IMR-90 (cell line): ENCODE measurements around the gene RMI1. TPM values are rescaled to one million over a fixed set of nuclear protein-coding genes. Genes with fewer than 3 reads are reported as not detected.

ENCODE experiments used
- ATAC-seq: fragments of 200-7000 bp; cut with Tn5 transposase; 2 replicates; pipeline ENCODE4 v1.9.1; 2020; ENCODE audit warnings: low read depth, mild to moderate bottlenecking, moderate library complexity
- BruUV-seq: library from RNA; stranded (reverse); fragments of 400-500 nt; replicated peaks from 2 replicates; lab custom pipeline; 2021; lab: Mats Ljungman, UMichigan
- CTCF ChIA-PET: fragments of 300-600 bp; formaldehyde crosslinking; extraction: SDS; loops from one replicate; lab custom pipeline; 2021; ENCODE audit warnings: antibody characterized with exemption; lab: Yijun Ruan, JAX
- POLR2A ChIA-PET: fragments of 300-600 bp; sonication (Branson Sonifier 250); formaldehyde crosslinking; loops from one replicate; lab custom pipeline; 2022; ENCODE audit warnings: antibody characterized with exemption; ENCODE audit not compliant: unreplicated experiment; lab: Charles Lee
- DNase-seq: peaks from one replicate; pipeline ENCODE4 v3.0.0; 2013
- H2AFZ ChIP-seq: replicated peaks from 2 replicates; pipeline ENCODE3; 2013; ENCODE audit warnings: low read length, mild to moderate bottlenecking; ENCODE audit not compliant: poor library complexity
- H2AK5ac ChIP-seq: 2 replicates; pipeline ENCODE4 v1.6.1; 2013; ENCODE audit warnings: low read depth, low read length, inconsistent platforms
- H2AK9ac ChIP-seq: replicated peaks from 2 replicates; pipeline ENCODE3; 2013; ENCODE audit warnings: mild to moderate bottlenecking, low read depth, low read length, moderate library complexity; ENCODE audit not compliant: poor library complexity
- H2BK120ac ChIP-seq: 2 replicates; pipeline ENCODE4 v1.6.1; 2013; ENCODE audit warnings: low read depth, low read length, inconsistent platforms
- H2BK15ac ChIP-seq: 3 replicates; pipeline ENCODE4 v1.6.1; 2013; ENCODE audit warnings: low read depth, low read length, inconsistent platforms
- H2BK20ac ChIP-seq: 2 replicates; pipeline ENCODE4 v1.6.1; 2013; ENCODE audit warnings: low read depth, mild to moderate bottlenecking, inconsistent platforms, low read length, moderate library complexity
- H2BK5ac ChIP-seq: 2 replicates; pipeline ENCODE4 v1.6.1; 2013; ENCODE audit warnings: mild to moderate bottlenecking, low read depth, low read length, inconsistent platforms; ENCODE audit not compliant: poor library complexity, severe bottlenecking
- H3K14ac ChIP-seq: replicated peaks from 2 replicates; pipeline ENCODE4 v1.6.1; 2013; ENCODE audit warnings: low read depth, low read length, inconsistent platforms
- H3K18ac ChIP-seq: 2 replicates; pipeline ENCODE4 v1.6.1; 2013; ENCODE audit warnings: low read depth, low read length, control low read depth
- H3K23ac ChIP-seq: 2 replicates; pipeline ENCODE4 v1.6.1; 2013; ENCODE audit warnings: low read depth, low read length, inconsistent platforms
- H3K27ac ChIP-seq: 2 replicates; pipeline ENCODE4 v1.5.1; 2013; ENCODE audit warnings: mild to moderate bottlenecking, control low read depth, low read length; ENCODE audit not compliant: insufficient read depth
- H3K27me3 ChIP-seq: 2 replicates; pipeline ENCODE4 v1.6.1; 2013; ENCODE audit warnings: low read length; ENCODE audit not compliant: control insufficient read depth, insufficient read depth
- H3K36me3 ChIP-seq: 2 replicates; pipeline ENCODE4 v1.6.1; 2013; ENCODE audit warnings: low read length, mixed read lengths; ENCODE audit not compliant: control insufficient read depth, insufficient read depth
- H3K4ac ChIP-seq: 2 replicates; pipeline ENCODE4 v1.6.1; 2013; ENCODE audit warnings: low read depth, low read length, inconsistent platforms
- H3K4me1 ChIP-seq: 2 replicates; pipeline ENCODE4 v1.6.1; 2013; ENCODE audit warnings: low read length, mixed read lengths; ENCODE audit not compliant: control insufficient read depth, insufficient read depth
- H3K4me2 ChIP-seq: 2 replicates; pipeline ENCODE4 v1.6.1; 2013; ENCODE audit warnings: low read depth, mild to moderate bottlenecking, control low read depth, low read length, moderate library complexity
- H3K4me3 ChIP-seq: 2 replicates; pipeline ENCODE4 v1.5.1; 2013; ENCODE audit warnings: low read depth, mild to moderate bottlenecking, control low read depth, low read length, moderate library complexity; ENCODE audit not compliant: insufficient read depth
- H3K56ac ChIP-seq: 2 replicates; pipeline ENCODE4 v1.6.1; 2013; ENCODE audit warnings: low read length, inconsistent platforms; ENCODE audit not compliant: insufficient read depth; ENCODE audit errors: extremely low read depth
- H3K79me1 ChIP-seq, 2 experiments: 2 replicates each; pipeline ENCODE4 v1.6.1; 2013; ENCODE audit warnings: low read length in 2 of 2, inconsistent platforms in 1 of 2, low read depth in 1 of 2
- H3K9ac ChIP-seq: 2 replicates; pipeline ENCODE4 v1.6.1; 2013; ENCODE audit warnings: low read depth, low read length, control low read depth
- H3K9me1 ChIP-seq: 2 replicates; pipeline ENCODE4 v1.6.1; 2013; ENCODE audit warnings: low read length, inconsistent platforms; ENCODE audit not compliant: insufficient read depth
- H3K9me3 ChIP-seq: 2 replicates; pipeline ENCODE4 v1.6.1; 2013; ENCODE audit warnings: low read length; ENCODE audit not compliant: control insufficient read depth, insufficient read depth
- H4K20me1 ChIP-seq: 2 replicates; pipeline ENCODE4 v1.6.1; 2013; ENCODE audit warnings: low read length, inconsistent platforms; ENCODE audit not compliant: insufficient read depth
- H4K5ac ChIP-seq: 2 replicates; pipeline ENCODE4 v1.6.1; 2013; ENCODE audit warnings: mild to moderate bottlenecking, low read depth, low read length, control low read depth
- H4K8ac ChIP-seq, 2 experiments: 2 replicates each; pipeline ENCODE4 v1.6.1; 2013; ENCODE audit warnings: low read depth in 2 of 2, low read length in 2 of 2, control low read depth in 1 of 2, inconsistent platforms in 1 of 2
- H4K91ac ChIP-seq: 2 replicates; pipeline ENCODE4 v1.6.1; 2013; ENCODE audit warnings: low read depth, low read length, inconsistent platforms; ENCODE audit not compliant: insufficient read depth
- CEBPB ChIP-seq: IDR thresholded peaks from 2 replicates; pipeline ENCODE4 v1.6.1; 2012; ENCODE audit warnings: low read depth, low read length, improper control_type of control experiment
- CHD1 ChIP-seq: IDR thresholded peaks from 2 replicates; pipeline ENCODE4 v1.6.1; 2012; ENCODE audit warnings: low read depth, low read length, improper control_type of control experiment
- ELK1 ChIP-seq: fragments of 150-350 bp; IDR thresholded peaks from 2 replicates; pipeline ENCODE4 v1.6.1; 2016; ENCODE audit warnings: low read depth, mild to moderate bottlenecking, low read length, moderate library complexity, borderline replicate concordance
- FOS ChIP-seq: fragments of 150-350 bp; IDR thresholded peaks from 2 replicates; pipeline ENCODE4 v1.6.1; 2016; ENCODE audit warnings: low read depth, low read length
- MAFK ChIP-seq: IDR thresholded peaks from 2 replicates; pipeline ENCODE4 v1.6.1; 2012; ENCODE audit warnings: low read depth, low read length, improper control_type of control experiment
- MAZ ChIP-seq: IDR thresholded peaks from 2 replicates; pipeline ENCODE4 v1.6.1; 2012; ENCODE audit warnings: low read depth, mild to moderate bottlenecking, low read length, improper control_type of control experiment, moderate library complexity, borderline replicate concordance
- MXI1 ChIP-seq: IDR thresholded peaks from 2 replicates; pipeline ENCODE4 v1.6.1; 2012; ENCODE audit warnings: low read depth, mild to moderate bottlenecking, low read length, moderate library complexity, borderline replicate concordance
- NFE2L2 ChIP-seq: fragments of 150-350 bp; IDR thresholded peaks from 2 replicates; pipeline ENCODE4 v1.6.1; 2016; ENCODE audit warnings: low read depth, mild to moderate bottlenecking, low read length
- POLR2A ChIP-seq: IDR thresholded peaks from 2 replicates; pipeline ENCODE4 v1.6.1; 2012; ENCODE audit warnings: mild to moderate bottlenecking, low read depth, low read length
- RAD21 ChIP-seq: IDR thresholded peaks from 2 replicates; pipeline ENCODE4 v1.6.1; 2012; ENCODE audit warnings: low read length, improper control_type of control experiment
- RCOR1 ChIP-seq: IDR thresholded peaks from 2 replicates; pipeline ENCODE4 v1.6.1; 2012; ENCODE audit warnings: mild to moderate bottlenecking, low read length, improper control_type of control experiment; ENCODE audit not compliant: insufficient replicate concordance
- SMC3 ChIP-seq: fragments of 150-350 bp; IDR thresholded peaks from 2 replicates; pipeline ENCODE4 v1.6.1; 2016; ENCODE audit warnings: low read depth, mild to moderate bottlenecking, antibody characterized with exemption, low read length, moderate library complexity
- WGBS, 2 experiments: methylation state at CpG; one replicate each; pipeline versions ENCODE4 v1.1.5 to v1.1.7; 2013; ENCODE audit warnings: missing lambda C conversion rate in 2 of 2; ENCODE audit not compliant: insufficient read length in 1 of 2; ENCODE audit errors: extremely low coverage in 2 of 2; 5-methylcytosine and 5-hydroxymethylcytosine counted together
- dilution Hi-C: fragments of 300-500 bp; cut with HindIII; formaldehyde crosslinking; loops from one replicate; pipeline ENCODE4 v1.14.3; 2018; ENCODE audit warnings: low sequenced_read_pairs; ENCODE audit not compliant: unreplicated experiment
- in situ Hi-C: fragments of 300-500 bp; cut with MboI; formaldehyde crosslinking; loops from 3 replicates; pipeline ENCODE4 v1.14.3; 2019; ENCODE audit warnings: low sequenced_read_pairs, inconsistent platforms, mixed read lengths
- intact Hi-C: fragments of 100-400 bp; cut with micrococcal nuclease; formaldehyde crosslinking; loops from 2 replicates; pipeline ENCODE4 v1.10.0; 2022
- polyA plus RNA-seq, 3 experiments: library from polyadenylated mRNA; depleted of rRNA; stranded (reverse); fragments of >200 nt; gene quantifications; 2 replicates each; pipeline ENCODE4 v1.2.3, GENCODE V29; 2012; ENCODE audit warnings: low replicate concordance in 1 of 3
- total RNA-seq: library from RNA; depleted of rRNA; stranded (reverse); fragments of >200 nt; gene quantifications from 2 replicates; pipeline ENCODE4 v1.2.3, GENCODE V29; 2012
- TF ChIP-seq, protein P1 (sequence below): conservative IDR thresholded peaks from 2 replicates; pipeline ENCODE4 v1.5.1; 2012; ENCODE audit warnings: mild to moderate bottlenecking, low read depth, low read length, improper control_type of control experiment
- TF ChIP-seq, protein P2 (sequence below): fragments of 150-350 bp; IDR thresholded peaks from 2 replicates; pipeline ENCODE4 v1.6.1; 2017; ENCODE audit warnings: mild to moderate bottlenecking, antibody characterized with exemption, low read length, low read depth

The RMI1 gene
- total and polyA plus RNA-seq, 2 of the 4 experiments (the other 2 are of a cell fraction) = 4.4 to 6.8 TPM

GRCh38 chr9:83972286-83972685, 8.3 kb upstream of the RMI1 start:
- H3K36me3 ChIP-seq = peaks cover 56% of the 10 kb centered on the region
- no peak overlapping the region for H3K14ac ChIP-seq
- ChIA-PET POLR2A (no interaction called here), CTCF (no interaction called here)
- no peak overlapping the region for H3K23ac ChIP-seq
- no peak overlapping the region for H3K4ac ChIP-seq
- no peak overlapping the region for H2BK20ac ChIP-seq
- H4K8ac ChIP-seq = no peak overlapping the region
- no peak overlapping the region for H2BK15ac ChIP-seq
- in situ Hi-C loops = no loop called here
- WGBS, 2 experiments = no CpG with 5 or more reads among the region's 2 CpGs
- H3K9me1 ChIP-seq = peaks cover 6% of the 10 kb centered on the region
- H3K27me3 ChIP-seq = no peaks in the 10 kb centered on the region
- H4K91ac ChIP-seq = no peak overlapping the region
- no peak overlapping the region for H3K4me2 ChIP-seq
- no peak overlapping the region for H2AFZ ChIP-seq
- H2AK5ac ChIP-seq = no peak overlapping the region
- H3K27ac ChIP-seq = no peak overlapping the region
- no peak overlapping the region for H3K9ac ChIP-seq
- H3K18ac ChIP-seq = no peak overlapping the region
- no peaks in the 10 kb centered on the region for H3K9me3 ChIP-seq
- DNase-seq (no peak), ATAC-seq (no peak)
- dilution Hi-C loops = no loop called here
- no peak overlapping the region for H3K56ac ChIP-seq
- H3K4me1 ChIP-seq = 0 out of 2 replicates have a peak, but pooled peaks cover 2% of the 10 kb centered on the region
- no TSS peak for BruUV-seq
- H3K79me1 ChIP-seq = peaks cover 23 to 34% of the 10 kb centered on the region in 2 experiments
- peaks cover 67% of the 10 kb centered on the region for H4K20me1 ChIP-seq
- H2BK120ac ChIP-seq = no peak overlapping the region
- intact Hi-C loops = no loop called here
- no peak overlapping the region for H2BK5ac ChIP-seq
- TF ChIP-seq CHD1 (no peak), FOS (no peak), POLR2A (no peak), MAFK (no peak), SMC3 (no peak), NFE2L2 (no peak), MAZ (no peak), CEBPB (no peak), MXI1 (no peak), ELK1 (no peak), RCOR1 (no peak), RAD21 (no peak)
- TF ChIP-seq, protein P1, sequence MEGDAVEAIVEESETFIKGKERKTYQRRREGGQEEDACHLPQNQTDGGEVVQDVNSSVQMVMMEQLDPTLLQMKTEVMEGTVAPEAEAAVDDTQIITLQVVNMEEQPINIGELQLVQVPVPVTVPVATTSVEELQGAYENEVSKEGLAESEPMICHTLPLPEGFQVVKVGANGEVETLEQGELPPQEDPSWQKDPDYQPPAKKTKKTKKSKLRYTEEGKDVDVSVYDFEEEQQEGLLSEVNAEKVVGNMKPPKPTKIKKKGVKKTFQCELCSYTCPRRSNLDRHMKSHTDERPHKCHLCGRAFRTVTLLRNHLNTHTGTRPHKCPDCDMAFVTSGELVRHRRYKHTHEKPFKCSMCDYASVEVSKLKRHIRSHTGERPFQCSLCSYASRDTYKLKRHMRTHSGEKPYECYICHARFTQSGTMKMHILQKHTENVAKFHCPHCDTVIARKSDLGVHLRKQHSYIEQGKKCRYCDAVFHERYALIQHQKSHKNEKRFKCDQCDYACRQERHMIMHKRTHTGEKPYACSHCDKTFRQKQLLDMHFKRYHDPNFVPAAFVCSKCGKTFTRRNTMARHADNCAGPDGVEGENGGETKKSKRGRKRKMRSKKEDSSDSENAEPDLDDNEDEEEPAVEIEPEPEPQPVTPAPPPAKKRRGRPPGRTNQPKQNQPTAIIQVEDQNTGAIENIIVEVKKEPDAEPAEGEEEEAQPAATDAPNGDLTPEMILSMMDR = no peak
- TF ChIP-seq, protein P2, sequence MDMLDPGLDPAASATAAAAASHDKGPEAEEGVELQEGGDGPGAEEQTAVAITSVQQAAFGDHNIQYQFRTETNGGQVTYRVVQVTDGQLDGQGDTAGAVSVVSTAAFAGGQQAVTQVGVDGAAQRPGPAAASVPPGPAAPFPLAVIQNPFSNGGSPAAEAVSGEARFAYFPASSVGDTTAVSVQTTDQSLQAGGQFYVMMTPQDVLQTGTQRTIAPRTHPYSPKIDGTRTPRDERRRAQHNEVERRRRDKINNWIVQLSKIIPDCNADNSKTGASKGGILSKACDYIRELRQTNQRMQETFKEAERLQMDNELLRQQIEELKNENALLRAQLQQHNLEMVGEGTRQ = no peak
- H2AK9ac ChIP-seq = no peak overlapping the region
- no peak overlapping the region for H3K4me3 ChIP-seq
- H4K5ac ChIP-seq = no peak overlapping the region
